Measurements from ENCODE around the gene UQCRQ.

Gene UQCRQ

GRCh38 chr5:132827943-132828673, 38.3 kb upstream of the UQCRQ start:
- TF ChIP-seq, protein P1, sequence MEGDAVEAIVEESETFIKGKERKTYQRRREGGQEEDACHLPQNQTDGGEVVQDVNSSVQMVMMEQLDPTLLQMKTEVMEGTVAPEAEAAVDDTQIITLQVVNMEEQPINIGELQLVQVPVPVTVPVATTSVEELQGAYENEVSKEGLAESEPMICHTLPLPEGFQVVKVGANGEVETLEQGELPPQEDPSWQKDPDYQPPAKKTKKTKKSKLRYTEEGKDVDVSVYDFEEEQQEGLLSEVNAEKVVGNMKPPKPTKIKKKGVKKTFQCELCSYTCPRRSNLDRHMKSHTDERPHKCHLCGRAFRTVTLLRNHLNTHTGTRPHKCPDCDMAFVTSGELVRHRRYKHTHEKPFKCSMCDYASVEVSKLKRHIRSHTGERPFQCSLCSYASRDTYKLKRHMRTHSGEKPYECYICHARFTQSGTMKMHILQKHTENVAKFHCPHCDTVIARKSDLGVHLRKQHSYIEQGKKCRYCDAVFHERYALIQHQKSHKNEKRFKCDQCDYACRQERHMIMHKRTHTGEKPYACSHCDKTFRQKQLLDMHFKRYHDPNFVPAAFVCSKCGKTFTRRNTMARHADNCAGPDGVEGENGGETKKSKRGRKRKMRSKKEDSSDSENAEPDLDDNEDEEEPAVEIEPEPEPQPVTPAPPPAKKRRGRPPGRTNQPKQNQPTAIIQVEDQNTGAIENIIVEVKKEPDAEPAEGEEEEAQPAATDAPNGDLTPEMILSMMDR (IDR thresholded peaks at IDR 0.05; ENCODE audit: control insufficient read depth, extremely low read depth, insufficient read depth), result no peak
- H3K4me3 ChIP-seq (ENCODE audit: low read depth, low read length), result no peak overlapping the region
- no peak for DNase-seq (ENCODE audit: low read depth)

GRCh38 chr5:132828846-132829494, 37.5 kb upstream of the UQCRQ start:
- TF ChIP-seq, protein P1 (IDR thresholded peaks at IDR 0.05; ENCODE audit: control insufficient read depth, extremely low read depth, insufficient read depth), result no peak

GRCh38 chr5:132829742-132830435, 36.6 kb upstream of the UQCRQ start:
- TF ChIP-seq, protein P1 (IDR thresholded peaks at IDR 0.05; ENCODE audit: control insufficient read depth, extremely low read depth, insufficient read depth), result peak; percentile 81
- DNase-seq (ENCODE audit: low read depth), result no peak
- peak overlapping the region; percentile 67 for H3K4me3 ChIP-seq (ENCODE audit: low read depth, low read length)

More at GRCh38 chr5:132828846-132829494, 37.5 kb upstream of the UQCRQ start:
- H3K4me3 ChIP-seq (ENCODE audit: low read depth, low read length), result peak overlapping the region; percentile 67
- no peak for DNase-seq (ENCODE audit: low read depth)

GRCh38 chr5:132830436-132831094, 35.9 kb upstream of the UQCRQ start, which contains the start of gene SHROOM1:
Gene SHROOM1 (minus strand): TSS chr5:132830647. CDS start chr5:132826140, 4,507 bp downstream.
- TF ChIP-seq, protein P1 (IDR thresholded peaks at IDR 0.05; ENCODE audit: control insufficient read depth, extremely low read depth, insufficient read depth), result no peak
- peak; percentile 44 for DNase-seq (ENCODE audit: low read depth)
- H3K4me3 ChIP-seq (ENCODE audit: low read depth, low read length), result peak within 1 kb of the TSS; percentile 67

DNA sequence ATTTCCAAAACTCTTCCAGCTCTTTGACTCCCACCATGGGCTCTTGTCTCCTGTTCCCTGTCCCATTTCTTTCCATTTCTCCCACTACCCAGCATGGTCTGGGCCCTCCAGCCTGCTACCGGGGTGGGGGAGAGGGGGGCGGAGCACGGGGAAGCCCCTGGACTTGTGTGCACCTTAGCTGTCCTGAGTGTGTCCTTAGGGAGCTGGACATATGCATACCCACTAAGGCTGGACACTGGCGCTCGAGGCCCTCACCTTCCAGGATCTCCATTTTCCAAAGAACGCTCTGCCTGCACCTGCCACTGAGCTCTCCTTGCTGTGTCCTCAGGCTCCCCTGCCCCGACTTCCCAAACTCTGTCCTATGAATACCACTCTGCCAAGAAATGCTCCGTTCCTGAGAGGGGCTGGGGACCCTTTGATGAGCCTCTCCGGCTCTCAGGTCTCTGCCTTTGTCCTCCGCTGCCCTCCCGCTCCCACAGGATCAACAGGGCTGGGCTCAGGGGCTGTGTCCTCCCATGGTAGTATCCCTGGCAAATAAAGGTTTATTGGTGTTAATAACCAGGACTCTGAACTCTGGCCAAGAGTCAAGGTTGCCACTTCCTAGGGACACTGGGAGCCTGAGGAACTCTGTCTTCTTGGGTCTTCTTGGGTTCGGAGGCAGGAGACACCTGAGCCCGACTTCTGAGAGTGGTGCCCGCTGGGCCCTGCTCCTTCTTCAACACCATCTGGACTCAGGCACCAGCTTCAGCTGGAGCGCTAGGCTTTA, 35.2 kb upstream of the UQCRQ start:
- H3K4me3 ChIP-seq (ENCODE audit: low read depth, low read length), result peak overlapping the region; percentile 67
- TF ChIP-seq, protein P1 (IDR thresholded peaks at IDR 0.05; ENCODE audit: control insufficient read depth, extremely low read depth, insufficient read depth), result no peak
- no peak for DNase-seq (ENCODE audit: low read depth)

- no peak overlapping the region for H3K4me3 ChIP-seq (ENCODE audit: low read depth, low read length)
- no peak for DNase-seq (ENCODE audit: low read depth)
- TF ChIP-seq, protein P1 (IDR thresholded peaks at IDR 0.05; ENCODE audit: control insufficient read depth, extremely low read depth, insufficient read depth), result no peak
Measured at GRCh38 chr5:132832612-132833011, 33.8 kb upstream of the UQCRQ start.
